ENCODE data around the gene MARCKSL1. TPM values are rescaled to one million over a fixed set of nuclear protein-coding genes. Genes with fewer than 3 reads are reported as not detected.

MARCKSL1 gene
- total and polyA plus RNA-seq, 2 of the 13 experiments (the other 11 are each of a cell fraction or from before 2014, with no cell fraction given): 81.9 to 155 TPM

DNA sequence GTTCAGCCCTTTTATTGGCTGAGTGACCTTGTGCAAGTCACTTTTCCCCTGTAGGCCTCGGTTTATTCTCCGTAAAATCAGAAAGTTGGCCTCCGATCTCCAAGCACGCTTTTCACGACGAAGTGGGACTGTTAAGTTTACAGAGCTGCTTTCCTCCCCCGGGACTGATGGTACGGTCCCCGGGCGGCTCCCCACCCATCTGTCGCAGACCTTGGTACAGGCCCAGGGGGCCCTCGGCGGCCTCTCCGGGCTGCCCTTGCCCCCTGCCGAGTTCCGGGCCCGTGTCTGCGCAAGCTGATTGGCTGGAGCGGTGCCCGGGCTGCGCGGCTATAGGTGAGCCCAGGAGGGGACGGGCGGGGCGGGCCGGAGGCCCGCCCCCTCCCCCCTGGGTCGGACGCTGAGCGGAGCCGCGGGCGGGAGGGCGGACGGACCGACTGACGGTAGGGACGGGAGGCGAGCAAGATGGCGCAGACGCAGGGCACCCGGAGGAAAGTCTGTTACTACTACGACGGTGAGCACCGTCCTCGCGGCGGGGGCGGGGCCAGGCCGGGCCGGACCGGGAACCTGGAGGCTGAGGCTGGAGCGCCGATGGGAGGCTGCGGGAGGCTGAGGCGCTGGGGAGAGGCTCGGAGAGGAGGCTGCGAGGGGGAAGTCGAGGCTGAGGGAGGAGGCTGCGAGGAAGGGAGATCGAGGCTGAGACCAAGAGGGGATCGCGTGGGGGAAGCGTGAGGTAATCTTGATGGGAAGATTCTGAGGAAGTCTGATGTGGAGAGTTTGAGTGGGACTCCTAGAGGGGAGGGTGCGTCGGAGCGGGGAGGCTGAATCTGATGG, 44.1 kb downstream of the MARCKSL1 start, which contains the start of gene HDAC1 (continued):
- no peak; the same call in 1 of the 2 replicates for TF ChIP-seq ZNF451 (CRISPR knock-in tag; IDR thresholded peaks at IDR 0.05)
- TF ChIP-seq FLYWCH1 (CRISPR knock-in tag; IDR thresholded peaks at IDR 0.05): no peak
- TF ChIP-seq, protein P1, sequence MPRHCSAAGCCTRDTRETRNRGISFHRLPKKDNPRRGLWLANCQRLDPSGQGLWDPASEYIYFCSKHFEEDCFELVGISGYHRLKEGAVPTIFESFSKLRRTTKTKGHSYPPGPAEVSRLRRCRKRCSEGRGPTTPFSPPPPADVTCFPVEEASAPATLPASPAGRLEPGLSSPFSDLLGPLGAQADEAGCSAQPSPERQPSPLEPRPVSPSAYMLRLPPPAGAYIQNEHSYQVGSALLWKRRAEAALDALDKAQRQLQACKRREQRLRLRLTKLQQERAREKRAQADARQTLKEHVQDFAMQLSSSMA (CRISPR knock-in tag; IDR thresholded peaks at IDR 0.05): peak; percentile 71; the same call in 1 of the 2 replicates
- TF ChIP-seq NFKB2 (CRISPR knock-in tag; IDR thresholded peaks at IDR 0.05; ENCODE audit: borderline replicate concordance): peak; percentile 90; the same call in 1 of the 2 replicates
- TF ChIP-seq, protein P2, sequence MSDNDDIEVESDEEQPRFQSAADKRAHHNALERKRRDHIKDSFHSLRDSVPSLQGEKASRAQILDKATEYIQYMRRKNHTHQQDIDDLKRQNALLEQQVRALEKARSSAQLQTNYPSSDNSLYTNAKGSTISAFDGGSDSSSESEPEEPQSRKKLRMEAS (IDR thresholded peaks at IDR 0.05): peak; percentile 86
- no peak for TF ChIP-seq ZNF839 (CRISPR knock-in tag; IDR thresholded peaks at IDR 0.05; ENCODE audit: borderline replicate concordance)
- TF ChIP-seq, protein P3, sequence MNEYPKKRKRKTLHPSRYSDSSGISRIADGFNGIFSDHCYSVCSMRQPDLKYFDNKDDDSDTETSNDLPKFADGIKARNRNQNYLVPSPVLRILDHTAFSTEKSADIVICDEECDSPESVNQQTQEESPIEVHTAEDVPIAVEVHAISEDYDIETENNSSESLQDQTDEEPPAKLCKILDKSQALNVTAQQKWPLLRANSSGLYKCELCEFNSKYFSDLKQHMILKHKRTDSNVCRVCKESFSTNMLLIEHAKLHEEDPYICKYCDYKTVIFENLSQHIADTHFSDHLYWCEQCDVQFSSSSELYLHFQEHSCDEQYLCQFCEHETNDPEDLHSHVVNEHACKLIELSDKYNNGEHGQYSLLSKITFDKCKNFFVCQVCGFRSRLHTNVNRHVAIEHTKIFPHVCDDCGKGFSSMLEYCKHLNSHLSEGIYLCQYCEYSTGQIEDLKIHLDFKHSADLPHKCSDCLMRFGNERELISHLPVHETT (CRISPR knock-in tag; conservative IDR thresholded peaks at IDR 0.05): no peak; the same call in 1 of the 2 replicates
- TF ChIP-seq MTA3 (CRISPR knock-in tag; IDR thresholded peaks at IDR 0.05): no peak
- TF ChIP-seq ZNF768 (CRISPR knock-in tag; IDR thresholded peaks at IDR 0.05): peak; percentile 82; the same call in 1 of the 2 replicates
- TF ChIP-seq SMARCC2 (IDR thresholded peaks at IDR 0.05): no peak
- no peak for TF ChIP-seq ZNF274 (CRISPR knock-in tag; IDR thresholded peaks at IDR 0.05)
- TF ChIP-seq, protein P4, sequence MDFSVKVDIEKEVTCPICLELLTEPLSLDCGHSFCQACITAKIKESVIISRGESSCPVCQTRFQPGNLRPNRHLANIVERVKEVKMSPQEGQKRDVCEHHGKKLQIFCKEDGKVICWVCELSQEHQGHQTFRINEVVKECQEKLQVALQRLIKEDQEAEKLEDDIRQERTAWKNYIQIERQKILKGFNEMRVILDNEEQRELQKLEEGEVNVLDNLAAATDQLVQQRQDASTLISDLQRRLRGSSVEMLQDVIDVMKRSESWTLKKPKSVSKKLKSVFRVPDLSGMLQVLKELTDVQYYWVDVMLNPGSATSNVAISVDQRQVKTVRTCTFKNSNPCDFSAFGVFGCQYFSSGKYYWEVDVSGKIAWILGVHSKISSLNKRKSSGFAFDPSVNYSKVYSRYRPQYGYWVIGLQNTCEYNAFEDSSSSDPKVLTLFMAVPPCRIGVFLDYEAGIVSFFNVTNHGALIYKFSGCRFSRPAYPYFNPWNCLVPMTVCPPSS (IDR thresholded peaks at IDR 0.05): no peak
- TF ChIP-seq, protein P5, sequence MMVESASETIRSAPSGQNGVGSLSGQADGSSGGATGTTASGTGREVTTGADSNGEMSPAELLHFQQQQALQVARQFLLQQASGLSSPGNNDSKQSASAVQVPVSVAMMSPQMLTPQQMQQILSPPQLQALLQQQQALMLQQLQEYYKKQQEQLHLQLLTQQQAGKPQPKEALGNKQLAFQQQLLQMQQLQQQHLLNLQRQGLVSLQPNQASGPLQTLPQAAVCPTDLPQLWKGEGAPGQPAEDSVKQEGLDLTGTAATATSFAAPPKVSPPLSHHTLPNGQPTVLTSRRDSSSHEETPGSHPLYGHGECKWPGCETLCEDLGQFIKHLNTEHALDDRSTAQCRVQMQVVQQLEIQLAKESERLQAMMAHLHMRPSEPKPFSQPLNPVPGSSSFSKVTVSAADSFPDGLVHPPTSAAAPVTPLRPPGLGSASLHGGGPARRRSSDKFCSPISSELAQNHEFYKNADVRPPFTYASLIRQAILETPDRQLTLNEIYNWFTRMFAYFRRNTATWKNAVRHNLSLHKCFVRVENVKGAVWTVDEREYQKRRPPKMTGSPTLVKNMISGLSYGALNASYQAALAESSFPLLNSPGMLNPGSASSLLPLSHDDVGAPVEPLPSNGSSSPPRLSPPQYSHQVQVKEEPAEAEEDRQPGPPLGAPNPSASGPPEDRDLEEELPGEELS (CRISPR knock-in tag; IDR thresholded peaks at IDR 0.05): peak; percentile 35; the same call in 1 of the 2 replicates
- TF ChIP-seq, protein P6, sequence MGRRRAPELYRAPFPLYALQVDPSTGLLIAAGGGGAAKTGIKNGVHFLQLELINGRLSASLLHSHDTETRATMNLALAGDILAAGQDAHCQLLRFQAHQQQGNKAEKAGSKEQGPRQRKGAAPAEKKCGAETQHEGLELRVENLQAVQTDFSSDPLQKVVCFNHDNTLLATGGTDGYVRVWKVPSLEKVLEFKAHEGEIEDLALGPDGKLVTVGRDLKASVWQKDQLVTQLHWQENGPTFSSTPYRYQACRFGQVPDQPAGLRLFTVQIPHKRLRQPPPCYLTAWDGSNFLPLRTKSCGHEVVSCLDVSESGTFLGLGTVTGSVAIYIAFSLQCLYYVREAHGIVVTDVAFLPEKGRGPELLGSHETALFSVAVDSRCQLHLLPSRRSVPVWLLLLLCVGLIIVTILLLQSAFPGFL (CRISPR knock-in tag; IDR thresholded peaks at IDR 0.05): no peak
- TF ChIP-seq, protein P7, sequence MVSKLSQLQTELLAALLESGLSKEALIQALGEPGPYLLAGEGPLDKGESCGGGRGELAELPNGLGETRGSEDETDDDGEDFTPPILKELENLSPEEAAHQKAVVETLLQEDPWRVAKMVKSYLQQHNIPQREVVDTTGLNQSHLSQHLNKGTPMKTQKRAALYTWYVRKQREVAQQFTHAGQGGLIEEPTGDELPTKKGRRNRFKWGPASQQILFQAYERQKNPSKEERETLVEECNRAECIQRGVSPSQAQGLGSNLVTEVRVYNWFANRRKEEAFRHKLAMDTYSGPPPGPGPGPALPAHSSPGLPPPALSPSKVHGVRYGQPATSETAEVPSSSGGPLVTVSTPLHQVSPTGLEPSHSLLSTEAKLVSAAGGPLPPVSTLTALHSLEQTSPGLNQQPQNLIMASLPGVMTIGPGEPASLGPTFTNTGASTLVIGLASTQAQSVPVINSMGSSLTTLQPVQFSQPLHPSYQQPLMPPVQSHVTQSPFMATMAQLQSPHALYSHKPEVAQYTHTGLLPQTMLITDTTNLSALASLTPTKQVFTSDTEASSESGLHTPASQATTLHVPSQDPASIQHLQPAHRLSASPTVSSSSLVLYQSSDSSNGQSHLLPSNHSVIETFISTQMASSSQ (IDR thresholded peaks at IDR 0.05; ENCODE audit: low read depth): no peak
- TF ChIP-seq, protein P7 (CRISPR knock-in tag; IDR thresholded peaks at IDR 0.05; ENCODE audit: borderline replicate concordance): 0 out of 2 replicates have a peak, but pooled peaks have one; percentile 35
- TF ChIP-seq ZNF891 (CRISPR knock-in tag; IDR thresholded peaks at IDR 0.05): no peak

Measured in HepG2 (cell line).